ENCODE measurements around the gene GMPPB.

GRCh38 chr3:49740427-49740826, 16.7 kb upstream of the GMPPB start:
- TF ChIP-seq CTCF (conservative IDR thresholded peaks at IDR 0.05): no peak
- no peak for TF ChIP-seq ZFX (IDR thresholded peaks at IDR 0.05)

Data from C4-2B (cell line).